ENCODE data around the gene TMEM132D.

GRCh38 chr12:129179941-129180553 lies 723.8 kb downstream of the TMEM132D start:
- TF ChIP-seq CTCF (IDR thresholded peaks at IDR 0.05; ENCODE audit: poor library complexity) (no peak), EZH2 (IDR thresholded peaks at IDR 0.05; ENCODE audit: borderline replicate concordance) (no peak), EZH2phosphoT487 (IDR thresholded peaks at IDR 0.05; ENCODE audit: low read depth, severe bottlenecking, unreplicated experiment) (no peak)
